Spleen (tissue), 7 donors: Measurements from ENCODE around the gene CFAP221.

Experiments
- CTCF ChIP-seq, 11 experiments: fragments of 200-600 bp in 7 of 11; fragments of 450-650 bp in 4 of 11; sonication (generic) in 4 of 11; IDR thresholded peaks in 8 of 11; conservative IDR thresholded peaks in 3 of 11; 1 replicate in 7 of 11; 2 replicates in 4 of 11; pipeline versions ENCODE4 v1.4.0 to v1.8.0; 2016 to 2021; ENCODE audit warnings: antibody characterized with exemption in 11 of 11, inconsistent platforms in 4 of 11, mild to moderate bottlenecking in 1 of 11
- POLR2A ChIP-seq, 3 donors: fragments of 450-650 bp; IDR thresholded peaks; one replicate each; pipeline ENCODE4 v1.5.1; 2017; ENCODE audit warnings: antibody characterized with exemption in 3 of 3, mild to moderate bottlenecking in 1 of 3
- donor health status: DM: no; HTN: no; CAD: no; lungs with moderate emphysema.
- donor health status: DM: no; HTN: no; CAD: no.
- donor health status: DM: no; HTN: no; CAD: no.

- TF ChIP-seq CTCF (IDR thresholded peaks at IDR 0.05 in 8 of 11, conservative IDR thresholded peaks at IDR 0.05 in 3 of 11) (no peak), POLR2A (IDR thresholded peaks at IDR 0.05) (no peak)
Observed at GRCh38 chr2:119671752-119672151, 127.5 kb downstream of the CFAP221 start.
